Panc1 (cell line): Measurements from ENCODE around the gene SPOCK1.

Source experiments
- CTCF ChIP-seq: fragments of 450-650 bp; IDR thresholded peaks from 2 replicates; pipeline ENCODE4 v1.5.1; 2017; ENCODE audit warnings: mild to moderate bottlenecking
- POLR2AphosphoS5 ChIP-seq: IDR thresholded peaks from 2 replicates; pipeline ENCODE4 v1.6.1; 2012; ENCODE audit warnings: mild to moderate bottlenecking, low read depth, low read length, moderate library complexity
- SIN3A ChIP-seq: IDR thresholded peaks from 2 replicates; pipeline ENCODE4 v1.6.1; 2012; ENCODE audit warnings: low read depth, mild to moderate bottlenecking, low read length, moderate library complexity, borderline replicate concordance; ENCODE audit not compliant: insufficient read depth
- TCF7L2 ChIP-seq: IDR thresholded peaks from 2 replicates; pipeline ENCODE4 v1.6.1; 2011; ENCODE audit warnings: mild to moderate bottlenecking, low read depth, low read length, inconsistent platforms
- TF ChIP-seq, protein P1 (sequence below), 2 experiments: IDR thresholded peaks; 2 replicates each; pipeline ENCODE4 v1.6.1; 2011 to 2012; ENCODE audit warnings: low read depth in 2 of 2, control low read depth in 1 of 2, low read length in 1 of 2, mild to moderate bottlenecking in 1 of 2, moderate library complexity in 1 of 2; ENCODE audit not compliant: insufficient read depth in 1 of 2

- TF ChIP-seq CTCF (no peak), POLR2AphosphoS5 (no peak), SIN3A (no peak), TCF7L2 (no peak)
- TF ChIP-seq, protein P1, sequence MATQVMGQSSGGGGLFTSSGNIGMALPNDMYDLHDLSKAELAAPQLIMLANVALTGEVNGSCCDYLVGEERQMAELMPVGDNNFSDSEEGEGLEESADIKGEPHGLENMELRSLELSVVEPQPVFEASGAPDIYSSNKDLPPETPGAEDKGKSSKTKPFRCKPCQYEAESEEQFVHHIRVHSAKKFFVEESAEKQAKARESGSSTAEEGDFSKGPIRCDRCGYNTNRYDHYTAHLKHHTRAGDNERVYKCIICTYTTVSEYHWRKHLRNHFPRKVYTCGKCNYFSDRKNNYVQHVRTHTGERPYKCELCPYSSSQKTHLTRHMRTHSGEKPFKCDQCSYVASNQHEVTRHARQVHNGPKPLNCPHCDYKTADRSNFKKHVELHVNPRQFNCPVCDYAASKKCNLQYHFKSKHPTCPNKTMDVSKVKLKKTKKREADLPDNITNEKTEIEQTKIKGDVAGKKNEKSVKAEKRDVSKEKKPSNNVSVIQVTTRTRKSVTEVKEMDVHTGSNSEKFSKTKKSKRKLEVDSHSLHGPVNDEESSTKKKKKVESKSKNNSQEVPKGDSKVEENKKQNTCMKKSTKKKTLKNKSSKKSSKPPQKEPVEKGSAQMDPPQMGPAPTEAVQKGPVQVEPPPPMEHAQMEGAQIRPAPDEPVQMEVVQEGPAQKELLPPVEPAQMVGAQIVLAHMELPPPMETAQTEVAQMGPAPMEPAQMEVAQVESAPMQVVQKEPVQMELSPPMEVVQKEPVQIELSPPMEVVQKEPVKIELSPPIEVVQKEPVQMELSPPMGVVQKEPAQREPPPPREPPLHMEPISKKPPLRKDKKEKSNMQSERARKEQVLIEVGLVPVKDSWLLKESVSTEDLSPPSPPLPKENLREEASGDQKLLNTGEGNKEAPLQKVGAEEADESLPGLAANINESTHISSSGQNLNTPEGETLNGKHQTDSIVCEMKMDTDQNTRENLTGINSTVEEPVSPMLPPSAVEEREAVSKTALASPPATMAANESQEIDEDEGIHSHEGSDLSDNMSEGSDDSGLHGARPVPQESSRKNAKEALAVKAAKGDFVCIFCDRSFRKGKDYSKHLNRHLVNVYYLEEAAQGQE (IDR thresholded peaks at IDR 0.05; ENCODE audit: insufficient read depth in 1 of 2, low read depth in 2 of 2, low read length in 1 of 2), result no peak
These were observed 236.3 kb downstream of the SPOCK1 start for GRCh38 chr5:137262818-137263217.
